PC-9 (cell line): ENCODE results near the gene HPS3.

ENCODE experiments used
- CTCF ChIP-seq: fragments of 200-600 bp; sonication (generic); conservative IDR thresholded peaks from 2 replicates; pipeline ENCODE4 v1.6.1; 2017; ENCODE audit warnings: mixed run types, antibody characterized with exemption, mild to moderate bottlenecking, moderate library complexity
- EZH2 ChIP-seq: fragments of 200-600 bp; sonication (generic); IDR thresholded peaks from 2 replicates; pipeline ENCODE4 v1.8.0; 2017; ENCODE audit warnings: antibody characterized with exemption, low read depth

GRCh38 chr3:149122721-149123578 lies 6.5 kb upstream of the HPS3 start:
- TF ChIP-seq EZH2 (no peak), CTCF (no peak)
